Measurements from ENCODE around the gene RNF17. TPM values are rescaled to one million over a fixed set of nuclear protein-coding genes. Genes with fewer than 3 reads are reported as not detected.

Gene RNF17
- total and polyA plus RNA-seq, 2 experiments from 2014 or later = not detected

- no peaks in the 10 kb centered on the region for H3K4me1 ChIP-seq (ENCODE audit: insufficient read depth)
- in situ Hi-C loops (cut with MboI) = no loop called here
- H3K27ac ChIP-seq = no peak overlapping the region
- H3K79me2 ChIP-seq (ENCODE audit: insufficient read depth) = no peaks in the 10 kb centered on the region
- DNase-seq = no peak
- H3K9me2 ChIP-seq (ENCODE audit: insufficient read depth) = no peaks in the 10 kb centered on the region
- TF ChIP-seq EZH2phosphoT487 (IDR thresholded peaks at IDR 0.05; ENCODE audit: insufficient read depth, low read depth) = no peak
- no peak for TF ChIP-seq EZH2 (IDR thresholded peaks at IDR 0.05; ENCODE audit: insufficient read depth, poor library complexity, severe bottlenecking)
- H3K36me3 ChIP-seq (ENCODE audit: low read depth) = peaks cover 3% of the 10 kb centered on the region; the same call in 1 of the 2 replicates
- H2AFZ ChIP-seq = no peak overlapping the region
- no peak overlapping the region for H3K9ac ChIP-seq
- no peaks in the 10 kb centered on the region for H3K9me3 ChIP-seq (ENCODE audit: low read depth)
- H3F3A ChIP-seq (ENCODE audit: insufficient read depth) = no peaks in the 10 kb centered on the region
- H3K4me3 ChIP-seq = no peak overlapping the region
- H3K27me3 ChIP-seq (replicated peaks; ENCODE audit: insufficient read depth) = no peaks in the 10 kb centered on the region
- 79 to 82% methylated on average over 2 of the region's 2 CpGs for WGBS, 2 experiments (ENCODE audit: low coverage in 1 of 2, low lambda C conversion rate in 2 of 2, missing lambda C conversion rate in 2 of 2)
- no peaks in the 10 kb centered on the region for H4K20me1 ChIP-seq (ENCODE audit: insufficient read depth)
- no peak overlapping the region for H3K4me2 ChIP-seq (ENCODE audit: unreplicated experiment)
Measured at GRCh38 chr13:24882665-24883064, 118.7 kb downstream of the RNF17 start.

- no peak for DNase-seq
- H3K9me3 ChIP-seq (ENCODE audit: low read depth) = no peaks in the 10 kb centered on the region
- no peak for TF ChIP-seq EZH2phosphoT487 (IDR thresholded peaks at IDR 0.05; ENCODE audit: insufficient read depth, low read depth)
- TF ChIP-seq EZH2 (IDR thresholded peaks at IDR 0.05; ENCODE audit: insufficient read depth, poor library complexity, severe bottlenecking) = no peak
- H3K9ac ChIP-seq = no peak overlapping the region
- 98 to 100% methylated on average over 6 of the region's 6 CpGs for WGBS, 2 experiments (ENCODE audit: low coverage in 1 of 2, low lambda C conversion rate in 2 of 2, missing lambda C conversion rate in 2 of 2)
- H3K27me3 ChIP-seq (replicated peaks; ENCODE audit: insufficient read depth) = no peaks in the 10 kb centered on the region
- in situ Hi-C loops (cut with MboI) = no loop called here
- no peaks in the 10 kb centered on the region for H3F3A ChIP-seq (ENCODE audit: insufficient read depth)
- no peak overlapping the region for H3K27ac ChIP-seq
- no peaks in the 10 kb centered on the region for H3K79me2 ChIP-seq (ENCODE audit: insufficient read depth)
- H4K20me1 ChIP-seq (ENCODE audit: insufficient read depth) = no peaks in the 10 kb centered on the region
- no peak overlapping the region for H2AFZ ChIP-seq
- no peaks in the 10 kb centered on the region for H3K4me1 ChIP-seq (ENCODE audit: insufficient read depth)
- no peaks in the 10 kb centered on the region for H3K9me2 ChIP-seq (ENCODE audit: insufficient read depth)
- no peak overlapping the region for H3K4me3 ChIP-seq
- H3K4me2 ChIP-seq (ENCODE audit: unreplicated experiment) = no peak overlapping the region
- peaks cover 3% of the 10 kb centered on the region; the same call in 1 of the 2 replicates for H3K36me3 ChIP-seq (ENCODE audit: low read depth)
Measured at GRCh38 chr13:24887759-24888158, 123.8 kb downstream of the RNF17 start.

- no peak overlapping the region for H3K27ac ChIP-seq
Measured at GRCh38 chr13:24888291-24888931, 124.4 kb downstream of the RNF17 start.

GRCh38 chr13:24890256-24890655 lies 126.3 kb downstream of the RNF17 start:
- Histone ChIP-seq H3K4me1 (ENCODE audit: insufficient read depth) (no peaks in the 10 kb centered on the region), H3K9me2 (ENCODE audit: insufficient read depth) (no peaks in the 10 kb centered on the region), H3K9ac (no peak overlapping the region), H3K27ac (no peak overlapping the region), H3K36me3 (ENCODE audit: low read depth) (no peaks in the 10 kb centered on the region), H3K27me3 (replicated peaks; ENCODE audit: insufficient read depth) (no peaks in the 10 kb centered on the region), H3K4me3 (no peak overlapping the region), H4K20me1 (ENCODE audit: insufficient read depth) (no peaks in the 10 kb centered on the region), H3F3A (ENCODE audit: insufficient read depth) (no peaks in the 10 kb centered on the region), H3K9me3 (ENCODE audit: low read depth) (no peaks in the 10 kb centered on the region), H3K4me2 (ENCODE audit: unreplicated experiment) (no peak overlapping the region), H3K79me2 (ENCODE audit: insufficient read depth) (no peaks in the 10 kb centered on the region), H2AFZ (no peak overlapping the region)
- in situ Hi-C loops (cut with MboI) = no loop called here
- TF ChIP-seq EZH2 (IDR thresholded peaks at IDR 0.05; ENCODE audit: insufficient read depth, poor library complexity, severe bottlenecking) = no peak
- no peak for TF ChIP-seq EZH2phosphoT487 (IDR thresholded peaks at IDR 0.05; ENCODE audit: insufficient read depth, low read depth)
- 99 to 100% methylated on average over 7 of the region's 7 CpGs for WGBS, 2 experiments (ENCODE audit: low coverage in 1 of 2, low lambda C conversion rate in 2 of 2, missing lambda C conversion rate in 2 of 2)
- DNase-seq = no peak

More at GRCh38 chr13:24888291-24888931, 124.4 kb downstream of the RNF17 start:
- no peaks in the 10 kb centered on the region for H3F3A ChIP-seq (ENCODE audit: insufficient read depth)
- H3K4me1 ChIP-seq (ENCODE audit: insufficient read depth) = no peaks in the 10 kb centered on the region
- H3K4me3 ChIP-seq = no peak overlapping the region
- H3K36me3 ChIP-seq (ENCODE audit: low read depth) = peaks cover 3% of the 10 kb centered on the region; the same call in 1 of the 2 replicates
- H3K27me3 ChIP-seq (replicated peaks; ENCODE audit: insufficient read depth) = no peaks in the 10 kb centered on the region
- no peak overlapping the region for H3K4me2 ChIP-seq (ENCODE audit: unreplicated experiment)
- DNase-seq = no peak
- no peaks in the 10 kb centered on the region for H3K79me2 ChIP-seq (ENCODE audit: insufficient read depth)
- WGBS, 2 experiments (ENCODE audit: low coverage in 1 of 2, low lambda C conversion rate in 2 of 2, missing lambda C conversion rate in 2 of 2) = 99 to 100% methylated on average over 3 of the region's 3 CpGs
- H4K20me1 ChIP-seq (ENCODE audit: insufficient read depth) = no peaks in the 10 kb centered on the region
- no peak for TF ChIP-seq EZH2 (IDR thresholded peaks at IDR 0.05; ENCODE audit: insufficient read depth, poor library complexity, severe bottlenecking)
- TF ChIP-seq EZH2phosphoT487 (IDR thresholded peaks at IDR 0.05; ENCODE audit: insufficient read depth, low read depth) = no peak
- H3K9me2 ChIP-seq (ENCODE audit: insufficient read depth) = no peaks in the 10 kb centered on the region
- in situ Hi-C loops (cut with MboI) = no loop called here
- H2AFZ ChIP-seq = no peak overlapping the region
- H3K9me3 ChIP-seq (ENCODE audit: low read depth) = no peaks in the 10 kb centered on the region
- H3K9ac ChIP-seq = no peak overlapping the region
